Ascending aorta (tissue), 2 donors: ENCODE measurements around the gene OR2V2. TPM values are rescaled to one million over a fixed set of nuclear protein-coding genes. Genes with fewer than 3 reads are reported as not detected.

Experiments
- DNase-seq, 2 donors: peaks; one replicate each; pipeline ENCODE4 v3.0.0-alpha.2; 2019; ENCODE audit warnings: low spot score in 2 of 2
- H3K27ac ChIP-seq, 2 donors: fragments of 200-600 bp; sonication (generic); one replicate each; pipeline ENCODE4 v1.5.1; 2016 to 2017; ENCODE audit warnings: mild to moderate bottlenecking in 1 of 2
- H3K27me3 ChIP-seq: fragments of 200-600 bp; sonication (generic); one replicate; pipeline ENCODE4 v1.5.1; 2017
- H3K36me3 ChIP-seq, 2 donors: fragments of 200-600 bp; sonication (generic); one replicate each; pipeline ENCODE4 v1.5.1; 2016
- H3K4me1 ChIP-seq, 2 donors: fragments of 200-600 bp; sonication (generic); one replicate each; pipeline ENCODE4 v1.5.1; 2016 to 2017; ENCODE audit warnings: mild to moderate bottlenecking in 1 of 2
- H3K4me3 ChIP-seq, 2 donors: fragments of 200-600 bp; sonication (generic); one replicate each; pipeline ENCODE4 v1.5.1; 2016 to 2017; ENCODE audit warnings: mild to moderate bottlenecking in 1 of 2
- H3K9me3 ChIP-seq, 2 donors: fragments of 200-600 bp; sonication (generic); one replicate each; pipeline ENCODE4 v1.5.1; 2016
- intact Hi-C: fragments of 100-400 bp; cut with DNase I; formaldehyde crosslinking; loops from one replicate; pipeline ENCODE4 v1.15.1; 2023
- total RNA-seq: library from RNA; depleted of rRNA; stranded (reverse); fragments of >200 nt; gene quantifications from one replicate; pipeline ENCODE4 v1.1.0, GENCODE V29; 2016
- TF ChIP-seq, protein P1 (sequence below), 3 experiments: fragments of 200-600 bp in 2 of 3; fragments of 450-650 bp in 1 of 3; sonication (generic) in 2 of 3; IDR thresholded peaks; one replicate each; pipeline ENCODE4 v1.5.1; 2016 to 2019; ENCODE audit warnings: antibody characterized with exemption in 3 of 3, mild to moderate bottlenecking in 1 of 3, moderate library complexity in 1 of 3

Gene OR2V2
- total RNA-seq, 1 donor from 2014 or later = not detected

DNA sequence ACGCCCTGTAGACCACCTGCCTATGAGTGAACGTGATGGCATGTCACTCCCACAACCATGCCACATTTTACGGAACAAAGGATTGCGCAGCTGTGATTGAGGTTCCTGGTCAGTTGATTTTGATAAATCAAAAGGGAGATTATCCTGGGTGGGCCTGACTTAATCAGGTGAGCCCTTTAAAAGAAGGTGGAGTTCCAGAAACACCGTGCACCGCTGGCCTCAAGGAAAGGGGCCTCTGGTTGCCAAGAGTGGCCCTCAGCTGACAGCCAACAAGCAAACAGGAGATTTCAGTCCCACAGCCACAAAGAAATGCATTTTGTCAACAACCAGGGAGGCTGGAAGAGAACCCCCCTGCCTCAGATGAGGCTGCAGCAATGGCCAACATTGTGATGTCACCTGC lies 38.6 kb downstream of the OR2V2 start:
- H3K4me1 ChIP-seq = peaks cover 3 to 10% of the 10 kb centered on the region in 2 donors
- no peaks in the 10 kb centered on the region for H3K9me3 ChIP-seq
- H3K4me3 ChIP-seq = no peak overlapping the region
- no peak for DNase-seq
- intact Hi-C loops = loop anchor here (5.0 kb wide), 1 partner anchor 76 kb away; the partner anchor contains the start of gene TRIM52
- H3K27me3 ChIP-seq = no peaks in the 10 kb centered on the region
- H3K36me3 ChIP-seq = no peaks in the 10 kb centered on the region
- H3K27ac ChIP-seq = no peak overlapping the region
- TF ChIP-seq, protein P1, sequence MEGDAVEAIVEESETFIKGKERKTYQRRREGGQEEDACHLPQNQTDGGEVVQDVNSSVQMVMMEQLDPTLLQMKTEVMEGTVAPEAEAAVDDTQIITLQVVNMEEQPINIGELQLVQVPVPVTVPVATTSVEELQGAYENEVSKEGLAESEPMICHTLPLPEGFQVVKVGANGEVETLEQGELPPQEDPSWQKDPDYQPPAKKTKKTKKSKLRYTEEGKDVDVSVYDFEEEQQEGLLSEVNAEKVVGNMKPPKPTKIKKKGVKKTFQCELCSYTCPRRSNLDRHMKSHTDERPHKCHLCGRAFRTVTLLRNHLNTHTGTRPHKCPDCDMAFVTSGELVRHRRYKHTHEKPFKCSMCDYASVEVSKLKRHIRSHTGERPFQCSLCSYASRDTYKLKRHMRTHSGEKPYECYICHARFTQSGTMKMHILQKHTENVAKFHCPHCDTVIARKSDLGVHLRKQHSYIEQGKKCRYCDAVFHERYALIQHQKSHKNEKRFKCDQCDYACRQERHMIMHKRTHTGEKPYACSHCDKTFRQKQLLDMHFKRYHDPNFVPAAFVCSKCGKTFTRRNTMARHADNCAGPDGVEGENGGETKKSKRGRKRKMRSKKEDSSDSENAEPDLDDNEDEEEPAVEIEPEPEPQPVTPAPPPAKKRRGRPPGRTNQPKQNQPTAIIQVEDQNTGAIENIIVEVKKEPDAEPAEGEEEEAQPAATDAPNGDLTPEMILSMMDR (IDR thresholded peaks at IDR 0.05) = no peak

GRCh38 chr5:181186986-181187499 lies 39.7 kb downstream of the OR2V2 start:
- H3K4me1 ChIP-seq = peaks cover 3 to 10% of the 10 kb centered on the region in 2 donors
- no peaks in the 10 kb centered on the region for H3K27me3 ChIP-seq
- intact Hi-C loops = loop anchor here (5.0 kb wide), 1 partner anchor 75 kb away; the partner anchor contains the start of gene TRIM52
- no peaks in the 10 kb centered on the region for H3K9me3 ChIP-seq
- H3K27ac ChIP-seq = peak overlapping the region in 1 of 2 donors; percentile 82
- TF ChIP-seq, protein P1 (IDR thresholded peaks at IDR 0.05) = no peak
- no peak overlapping the region for H3K4me3 ChIP-seq
- no peaks in the 10 kb centered on the region for H3K36me3 ChIP-seq
- DNase-seq = no peak

GRCh38 chr5:181187500-181188213 lies 40.3 kb downstream of the OR2V2 start:
- peaks cover 8 to 13% of the 10 kb centered on the region in 2 donors for H3K4me1 ChIP-seq
- TF ChIP-seq, protein P1 (IDR thresholded peaks at IDR 0.05) = peak in 1 of 3 experiments; percentile 5
- DNase-seq = peak in 1 of 2 donors; percentile 93
- intact Hi-C loops = loop anchor here (1.0 to 5.0 kb wide), 3 partner anchors 31 to 75 kb away; partner anchors contain the start of gene TRIM52
- H3K4me3 ChIP-seq = peak overlapping the region; percentile 61 to 84
- H3K27me3 ChIP-seq = no peaks in the 10 kb centered on the region
- H3K27ac ChIP-seq = peak overlapping the region; percentile 82 to 88
- no peaks in the 10 kb centered on the region for H3K9me3 ChIP-seq
- no peaks in the 10 kb centered on the region for H3K36me3 ChIP-seq

DNA sequence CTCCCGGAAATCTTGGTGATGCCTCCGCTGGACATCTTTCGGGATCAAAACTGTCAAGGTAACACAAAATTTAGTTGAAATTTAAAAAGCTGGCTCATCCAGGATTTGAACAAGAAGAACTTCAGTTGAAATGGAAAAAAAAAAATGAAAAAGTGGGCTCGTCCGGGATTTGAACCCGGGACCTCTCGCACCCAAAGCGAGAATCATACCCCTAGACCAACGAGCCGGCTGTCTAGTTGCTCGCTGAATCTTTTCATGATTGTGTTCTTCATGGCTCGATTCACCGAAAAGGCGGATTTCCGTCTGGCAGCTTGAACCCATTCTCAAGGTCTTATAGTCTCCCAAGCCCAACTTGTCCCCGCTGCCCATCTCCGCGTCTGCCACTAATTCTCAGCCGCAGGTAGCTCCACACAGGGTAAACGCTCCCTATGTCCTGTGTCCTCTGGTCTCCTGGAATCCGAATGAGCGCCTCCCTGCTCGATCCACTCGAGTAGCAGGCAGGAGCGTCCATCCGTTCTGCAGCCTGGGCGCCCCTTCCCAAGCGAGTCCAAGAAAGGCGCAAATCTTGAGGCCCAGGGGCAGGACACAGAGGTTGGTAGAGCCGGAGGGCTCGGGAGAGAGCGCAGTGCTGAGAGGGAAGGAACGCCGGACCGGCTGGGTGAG lies 41.4 kb downstream of the OR2V2 start:
- H3K4me1 ChIP-seq = peaks cover 10 to 13% of the 10 kb centered on the region in 2 donors
- TF ChIP-seq, protein P1 (IDR thresholded peaks at IDR 0.05) = no peak
- no peaks in the 10 kb centered on the region for H3K36me3 ChIP-seq
- peak overlapping the region; percentile 61 to 84 for H3K4me3 ChIP-seq
- DNase-seq = peak in 1 of 2 donors; percentile 90
- H3K27me3 ChIP-seq = no peaks in the 10 kb centered on the region
- peak overlapping the region; percentile 82 to 88 for H3K27ac ChIP-seq
- intact Hi-C loops = loop anchor here (1.0 to 5.0 kb wide), 3 partner anchors 29 to 73 kb away; partner anchors contain the start of gene TRIM52
- no peaks in the 10 kb centered on the region for H3K9me3 ChIP-seq

GRCh38 chr5:181189363-181189961 lies 42.1 kb downstream of the OR2V2 start:
- no peak for DNase-seq
- Histone ChIP-seq H3K27ac (peak overlapping the region; percentile 82 to 88), H3K4me3 (peak overlapping the region; percentile 61 to 84), H3K36me3 (no peaks in the 10 kb centered on the region), H3K4me1 (peaks cover 9 to 10% of the 10 kb centered on the region in 2 donors), H3K9me3 (no peaks in the 10 kb centered on the region), H3K27me3 (no peaks in the 10 kb centered on the region)
- intact Hi-C loops = loop anchor here (5.0 kb wide), 1 partner anchor 73 kb away; the partner anchor contains the start of gene TRIM52
- TF ChIP-seq, protein P1 (IDR thresholded peaks at IDR 0.05) = no peak
